Gastrocnemius medialis (tissue), 4 donors: Measurements from ENCODE around the gene GPHN. TPM values are rescaled to one million over a fixed set of nuclear protein-coding genes. Genes with fewer than 3 reads are reported as not detected.

ENCODE experiments used
- ATAC-seq, 2 donors: fragments of 150-250 bp; one replicate each; pipeline ENCODE4 v1.9.1; 2016
- DNase-seq, 2 donors: peaks; one replicate each; pipeline ENCODE4 v3.0.0-alpha.2; 2019
- H3K27ac ChIP-seq, 4 donors: fragments of 200-600 bp; sonication (generic); 1 replicate in 1 of 4; 2 replicates in 3 of 4; pipeline ENCODE4 v1.5.1; 2016 to 2018; ENCODE audit warnings: mild to moderate bottlenecking in 2 of 4, moderate library complexity in 1 of 4
- H3K27me3 ChIP-seq, 3 donors: fragments of 200-600 bp; sonication (generic) in 2 of 3; 1 replicate in 1 of 3; 2 replicates in 2 of 3; pipeline versions ENCODE4 v1.5.1 to v1.6.0; 2016 to 2019; ENCODE audit warnings: mild to moderate bottlenecking in 1 of 3, moderate library complexity in 1 of 3
- H3K36me3 ChIP-seq, 2 donors: fragments of 200-600 bp; sonication (generic) in 1 of 2; one replicate each; pipeline ENCODE4 v1.5.1; 2017 to 2018
- H3K4me1 ChIP-seq, 2 donors: fragments of 200-600 bp; sonication (generic) in 1 of 2; one replicate each; pipeline ENCODE4 v1.5.1; 2016 to 2017; ENCODE audit warnings: mild to moderate bottlenecking in 2 of 2
- H3K4me3 ChIP-seq, 4 donors: fragments of 200-600 bp; sonication (generic) in 3 of 4; 1 replicate in 1 of 4; 2 replicates in 3 of 4; pipeline ENCODE4 v1.5.1; 2016 to 2019; ENCODE audit warnings: mild to moderate bottlenecking in 2 of 4
- H3K9me3 ChIP-seq, 3 donors: fragments of 200-600 bp; sonication (generic) in 2 of 3; 1 replicate in 1 of 3; 2 replicates in 2 of 3; pipeline ENCODE4 v1.5.1; 2016 to 2019
- CTCF ChIP-seq, 5 experiments: fragments of 450-650 bp in 3 of 5; fragments of 200-600 bp in 2 of 5; sonication (generic) in 2 of 5; IDR thresholded peaks in 4 of 5; conservative IDR thresholded peaks in 1 of 5; 1 replicate in 4 of 5; 2 replicates in 1 of 5; pipeline ENCODE4 v1.5.1; 2016 to 2019; ENCODE audit warnings: antibody characterized with exemption in 5 of 5, mild to moderate bottlenecking in 3 of 5, moderate library complexity in 3 of 5
- POLR2A ChIP-seq, 2 donors: fragments of 450-650 bp; IDR thresholded peaks; one replicate each; pipeline ENCODE4 v1.6.1; 2017; ENCODE audit warnings: antibody characterized with exemption in 2 of 2, mild to moderate bottlenecking in 2 of 2, moderate library complexity in 2 of 2
- in situ Hi-C, 4 donors: fragments of 200-750 bp; cut with MboI; loops; one replicate each; pipeline versions ENCODE4 v1.15.0 to v1.8.0; 2017; ENCODE audit warnings: low sequenced_read_pairs in 4 of 4
- intact Hi-C: fragments of 100-400 bp; cut with DNase I; formaldehyde crosslinking; loops from one replicate; pipeline ENCODE4 v1.15.1; 2023; ENCODE audit warnings: low total_unique reads
- total RNA-seq, 4 donors: library from RNA; depleted of rRNA; stranded (reverse); fragments of >200 nt; gene quantifications; one replicate each; pipeline versions ENCODE4 v1.1.0 to v1.2.3, GENCODE V29; 2016

The GPHN gene
- total RNA-seq, 4 donors from 2014 or later, result 10.3 to 33.3 (median 23.5) TPM

DNA sequence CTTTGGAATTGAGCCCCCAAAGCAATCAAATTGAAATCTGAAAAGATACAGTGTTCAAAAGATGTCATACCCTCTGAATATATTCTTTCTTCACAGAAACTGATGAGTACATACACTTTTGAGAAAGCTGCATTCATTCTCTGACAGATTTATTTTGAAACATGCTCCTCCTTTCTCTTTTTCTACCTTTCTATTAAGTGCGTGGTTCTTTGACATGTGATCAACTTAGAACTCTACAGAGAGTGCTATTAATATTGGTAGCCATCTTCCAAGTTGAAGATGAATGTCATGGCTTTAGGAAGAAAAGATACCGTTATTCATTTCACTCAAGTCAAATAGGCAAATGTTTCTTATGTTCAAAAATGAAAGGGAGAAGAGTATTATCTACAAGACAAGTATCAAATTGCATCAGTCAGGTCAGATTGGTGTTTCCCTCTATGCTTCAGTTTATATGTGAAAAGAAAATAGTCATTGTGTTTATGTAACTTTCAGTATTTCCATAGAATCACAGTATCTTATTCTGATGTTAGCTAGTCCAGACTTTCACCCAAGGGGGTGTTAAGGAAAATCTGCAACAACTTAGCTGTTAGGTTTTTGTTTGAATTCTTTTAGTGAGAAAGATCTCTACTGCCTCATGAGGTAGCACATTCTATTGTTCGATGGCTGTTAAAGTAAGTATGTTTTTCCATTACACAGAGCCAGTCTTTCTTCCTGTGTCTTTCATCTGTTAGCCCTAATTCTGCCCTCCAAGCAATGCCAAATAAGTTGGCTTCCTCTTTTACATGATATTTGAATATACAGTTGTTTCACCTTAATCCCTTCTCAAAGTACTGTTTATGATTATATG is 625.9 kb downstream of the GPHN start:
- Histone ChIP-seq H3K27me3 (no peaks in the 10 kb centered on the region), H3K4me1 (no peaks in the 10 kb centered on the region), H3K9me3 (no peaks in the 10 kb centered on the region), H3K27ac (no peak overlapping the region), H3K36me3 (no peaks in the 10 kb centered on the region), H3K4me3 (no peak overlapping the region)
- intact Hi-C loops, result no loop called here
- ATAC-seq (no peak), DNase-seq (no peak)
- in situ Hi-C loops, result no loop called here
- no peak for TF ChIP-seq POLR2A (IDR thresholded peaks at IDR 0.05)
- TF ChIP-seq CTCF (IDR thresholded peaks at IDR 0.05 in 4 of 5, conservative IDR thresholded peaks at IDR 0.05 in 1 of 5), result no peak

DNA sequence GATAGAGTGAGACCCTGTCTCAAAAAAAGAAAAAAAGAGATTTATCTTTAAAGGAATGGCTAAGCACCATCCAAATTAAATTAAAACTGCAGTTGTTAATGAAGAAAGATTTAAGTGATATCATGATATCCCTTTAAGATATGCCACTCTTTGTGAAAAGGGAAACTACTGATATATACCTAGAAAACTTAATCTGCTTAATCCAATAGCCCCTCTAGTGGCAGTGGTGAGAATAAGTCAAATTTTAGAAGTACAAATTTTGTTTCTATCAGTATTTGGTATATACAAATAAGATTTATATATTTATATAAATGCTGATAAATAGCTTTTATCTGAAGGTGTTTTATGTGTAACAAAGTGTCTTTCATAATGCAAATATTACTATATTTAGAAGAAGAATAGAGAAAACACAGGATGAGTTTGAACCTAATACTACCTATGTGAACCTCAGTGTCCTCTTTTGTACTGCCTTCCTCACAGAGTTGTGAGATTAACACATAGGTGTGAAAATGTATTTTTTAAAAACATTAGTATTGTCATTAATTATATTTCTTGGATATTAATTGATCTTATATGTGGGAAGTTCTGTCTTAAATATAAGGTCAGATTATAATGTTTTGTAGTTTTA is 629.9 kb downstream of the GPHN start:
- no peaks in the 10 kb centered on the region for H3K9me3 ChIP-seq
- H3K27ac ChIP-seq, result no peak overlapping the region
- TF ChIP-seq POLR2A (IDR thresholded peaks at IDR 0.05), result no peak
- no peak for TF ChIP-seq CTCF (IDR thresholded peaks at IDR 0.05 in 4 of 5, conservative IDR thresholded peaks at IDR 0.05 in 1 of 5)
- no peak overlapping the region for H3K4me3 ChIP-seq
- DNase-seq (no peak), ATAC-seq (no peak)
- H3K36me3 ChIP-seq, result no peaks in the 10 kb centered on the region
- H3K27me3 ChIP-seq, result no peaks in the 10 kb centered on the region
- intact Hi-C loops (no loop called here), in situ Hi-C loops (no loop called here)
- no peaks in the 10 kb centered on the region for H3K4me1 ChIP-seq

DNA sequence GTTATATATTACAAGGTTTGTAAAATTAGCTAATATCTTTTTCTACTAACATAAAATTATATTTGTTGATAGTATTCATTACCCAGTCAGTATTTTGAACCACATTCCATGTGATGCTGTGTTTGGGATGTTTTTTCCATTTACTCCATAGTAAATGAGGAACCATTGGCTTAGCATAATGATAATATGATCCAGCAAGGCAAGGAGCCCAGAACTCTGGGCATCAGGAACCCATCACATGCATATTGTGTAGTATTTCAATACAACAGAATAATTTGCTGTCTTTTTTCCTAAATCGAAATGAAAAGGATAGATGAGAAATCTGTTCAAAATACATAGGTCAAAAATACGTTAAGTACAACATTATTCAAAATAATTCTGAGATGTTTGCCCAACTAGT is 632.6 kb downstream of the GPHN start:
- TF ChIP-seq POLR2A (IDR thresholded peaks at IDR 0.05) (no peak), CTCF (IDR thresholded peaks at IDR 0.05 in 4 of 5, conservative IDR thresholded peaks at IDR 0.05 in 1 of 5) (no peak)
- in situ Hi-C loops (no loop called here), intact Hi-C loops (no loop called here)
- no peak overlapping the region for H3K4me3 ChIP-seq
- no peak overlapping the region for H3K27ac ChIP-seq
- H3K4me1 ChIP-seq, result no peaks in the 10 kb centered on the region
- DNase-seq (no peak), ATAC-seq (no peak)
- no peaks in the 10 kb centered on the region for H3K9me3 ChIP-seq
- no peaks in the 10 kb centered on the region for H3K27me3 ChIP-seq
- H3K36me3 ChIP-seq, result peaks cover 0 to 10% of the 10 kb centered on the region in 2 donors

DNA sequence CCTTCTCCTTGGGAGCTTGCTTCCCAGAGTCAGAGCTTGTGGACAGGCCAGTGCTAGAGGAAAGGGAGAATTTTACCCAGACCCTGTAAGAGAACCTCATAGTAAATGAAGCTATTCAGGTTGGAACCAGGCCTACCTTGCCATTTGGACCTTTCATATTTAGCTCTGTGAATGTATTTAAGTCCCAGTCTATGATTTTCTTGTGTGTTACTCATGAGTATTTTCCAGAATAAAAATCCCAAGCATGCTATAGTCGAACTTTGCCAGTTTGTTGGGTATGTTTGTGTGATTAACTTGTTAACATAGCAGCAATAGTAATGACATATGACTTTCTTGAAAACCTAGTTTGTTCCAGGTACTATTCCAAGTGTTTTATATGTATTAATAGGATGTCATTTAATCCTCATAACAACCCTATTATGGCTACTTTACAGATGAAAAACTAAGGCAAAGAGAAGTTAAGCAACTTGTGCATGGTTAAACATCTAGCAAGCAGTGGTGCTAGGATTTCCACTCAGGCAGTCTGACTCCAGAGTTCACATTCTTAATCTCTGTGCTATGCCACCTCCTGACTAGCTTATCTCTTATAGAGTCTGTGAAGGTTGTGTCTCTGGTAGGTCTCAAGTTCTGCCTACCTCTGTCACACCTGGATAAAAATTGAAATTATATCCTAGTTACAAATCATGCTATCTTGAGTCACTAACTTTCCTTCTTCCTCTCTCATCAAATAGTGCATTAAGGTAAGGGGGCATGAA is 633.4 kb downstream of the GPHN start:
- Histone ChIP-seq H3K4me3 (no peak overlapping the region), H3K36me3 (peaks cover 0 to 10% of the 10 kb centered on the region in 2 donors), H3K27me3 (no peaks in the 10 kb centered on the region), H3K4me1 (no peaks in the 10 kb centered on the region), H3K27ac (no peak overlapping the region), H3K9me3 (no peaks in the 10 kb centered on the region)
- intact Hi-C loops, result no loop called here
- DNase-seq, result no peak
- no peak for ATAC-seq
- no peak for TF ChIP-seq POLR2A (IDR thresholded peaks at IDR 0.05)
- TF ChIP-seq CTCF (IDR thresholded peaks at IDR 0.05 in 4 of 5, conservative IDR thresholded peaks at IDR 0.05 in 1 of 5), result no peak
- in situ Hi-C loops, result no loop called here
